Stimulated activated CD4-positive, alpha-beta T cell treated with anti-CD3 and anti-CD28 coated beads, Interleukin-4, amount 100 ng/mL, for 1 hour (primary cell): ENCODE measurements around the gene C4orf51.

Source experiments
- DNase-seq: peaks from one replicate; pipeline ENCODE4 v3.0.0-alpha.2; 2020

The C4orf51 gene

GRCh38 chr4:145716200-145716599, 36.3 kb downstream of the C4orf51 start:
- no peak for DNase-seq

DNA sequence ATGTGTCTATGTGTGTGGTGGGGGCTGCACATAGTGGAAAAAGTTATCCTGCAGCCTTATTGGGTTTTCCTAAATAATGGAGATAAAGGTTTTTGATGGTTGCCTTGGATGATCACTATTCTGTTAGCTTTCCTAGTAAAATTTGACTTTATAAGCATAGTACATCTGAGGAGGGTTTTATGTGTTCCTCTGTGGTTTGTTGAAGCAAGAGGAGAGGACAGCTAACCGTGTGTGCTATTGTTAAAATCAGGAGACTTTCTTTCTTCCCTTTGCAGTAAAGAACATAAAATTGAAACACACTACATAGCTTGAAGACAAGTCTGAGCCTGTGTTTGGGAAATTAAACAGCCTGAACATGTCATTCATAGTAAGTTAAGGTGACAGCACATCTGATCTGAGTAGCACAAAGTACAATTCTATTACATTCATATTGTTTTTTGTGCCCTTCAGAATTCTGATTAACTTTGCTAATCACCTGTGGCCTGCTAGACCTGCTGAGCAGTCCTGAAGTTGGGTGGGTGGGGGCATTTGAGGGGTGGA, 36.8 kb downstream of the C4orf51 start:
- DNase-seq = no peak

DNA sequence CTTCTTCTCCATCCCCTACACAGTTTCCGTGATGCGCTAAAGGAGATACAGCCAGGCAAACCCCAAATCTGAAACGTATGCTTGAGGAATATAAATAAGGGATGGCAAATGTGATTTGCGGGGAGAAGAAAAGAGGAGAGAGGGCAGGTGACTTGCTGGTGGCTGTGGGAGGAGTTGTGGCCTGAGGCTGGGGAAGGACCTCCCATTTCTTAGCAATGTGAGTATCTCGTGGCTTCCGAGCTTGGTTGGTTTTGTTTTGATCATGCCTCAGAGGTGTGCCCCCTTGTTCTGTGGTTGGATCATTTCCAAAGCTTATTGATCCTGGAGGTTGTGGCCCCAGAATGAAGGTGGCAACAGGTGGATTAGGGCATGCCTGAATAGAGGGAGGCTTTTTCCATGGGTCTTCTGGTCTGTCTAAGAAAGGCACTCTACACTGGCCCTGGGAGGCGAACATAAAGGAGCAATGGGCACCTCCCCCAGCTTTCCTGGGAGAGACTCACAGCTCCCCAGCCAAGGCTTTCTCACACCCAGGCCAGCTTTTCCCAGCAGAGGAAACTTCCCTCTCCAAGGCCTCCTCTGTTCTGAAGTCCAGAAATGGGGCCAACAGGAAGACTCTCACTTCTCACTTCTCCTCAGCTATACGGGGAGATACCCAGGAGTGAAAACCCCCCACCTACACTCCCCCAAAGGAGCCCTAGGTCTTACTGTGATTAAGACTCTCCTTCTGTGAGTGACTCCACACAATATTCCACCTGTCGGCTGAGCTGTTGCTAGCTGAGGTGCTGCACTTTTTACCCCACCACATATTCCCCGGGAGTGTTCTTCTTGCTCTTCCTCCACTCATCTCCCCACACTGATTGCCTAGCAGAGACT, 40.0 kb downstream of the C4orf51 start:
- DNase-seq = peak; percentile 20

DNA sequence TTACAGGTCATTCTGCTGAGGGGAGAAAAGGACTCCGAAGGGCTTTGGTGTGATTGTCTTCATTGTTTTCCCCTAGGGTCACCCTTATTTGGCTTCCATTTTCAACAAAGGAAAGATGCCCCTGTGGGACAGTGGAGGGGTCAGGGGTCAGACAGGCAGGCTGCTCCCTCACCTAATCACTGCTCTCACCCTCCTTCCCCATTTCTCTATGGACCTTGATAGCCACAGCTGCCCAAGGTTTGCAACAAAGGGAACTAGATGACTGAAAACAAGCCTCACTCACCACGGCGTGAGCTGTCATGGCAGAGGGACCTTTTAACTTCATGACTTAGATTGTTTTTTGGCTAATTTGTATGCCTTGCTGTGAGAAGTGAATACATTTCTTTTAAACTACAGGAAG, 40.7 kb downstream of the C4orf51 start:
- no peak for DNase-seq

- DNase-seq = no peak
These were observed 42.6 kb downstream of the C4orf51 start for GRCh38 chr4:145722561-145722960.

GRCh38 chr4:145723336-145723735, 43.4 kb downstream of the C4orf51 start:
- DNase-seq = no peak

GRCh38 chr4:145730026-145730425, 50.1 kb downstream of the C4orf51 start:
- no peak for DNase-seq

DNA sequence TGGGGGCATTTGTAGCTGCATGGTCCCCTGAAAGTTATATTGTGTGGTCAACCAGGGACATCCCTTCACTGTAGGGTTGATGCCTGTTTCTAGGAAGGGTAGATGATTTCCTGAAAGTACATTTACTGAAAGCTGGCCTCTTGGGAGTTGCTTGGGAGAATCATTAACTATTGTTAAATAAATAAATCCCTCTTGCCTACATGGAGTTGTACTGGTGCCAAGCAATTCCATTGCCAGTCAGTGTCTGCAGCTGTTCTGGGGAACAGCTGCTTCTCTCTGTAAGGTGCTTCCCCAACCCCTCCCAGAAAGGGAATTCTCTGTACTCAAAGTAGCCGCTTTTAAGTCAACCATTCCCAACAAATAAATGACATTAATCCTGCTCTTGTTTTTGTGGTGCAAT, 51.1 kb downstream of the C4orf51 start:
- DNase-seq = no peak

DNA sequence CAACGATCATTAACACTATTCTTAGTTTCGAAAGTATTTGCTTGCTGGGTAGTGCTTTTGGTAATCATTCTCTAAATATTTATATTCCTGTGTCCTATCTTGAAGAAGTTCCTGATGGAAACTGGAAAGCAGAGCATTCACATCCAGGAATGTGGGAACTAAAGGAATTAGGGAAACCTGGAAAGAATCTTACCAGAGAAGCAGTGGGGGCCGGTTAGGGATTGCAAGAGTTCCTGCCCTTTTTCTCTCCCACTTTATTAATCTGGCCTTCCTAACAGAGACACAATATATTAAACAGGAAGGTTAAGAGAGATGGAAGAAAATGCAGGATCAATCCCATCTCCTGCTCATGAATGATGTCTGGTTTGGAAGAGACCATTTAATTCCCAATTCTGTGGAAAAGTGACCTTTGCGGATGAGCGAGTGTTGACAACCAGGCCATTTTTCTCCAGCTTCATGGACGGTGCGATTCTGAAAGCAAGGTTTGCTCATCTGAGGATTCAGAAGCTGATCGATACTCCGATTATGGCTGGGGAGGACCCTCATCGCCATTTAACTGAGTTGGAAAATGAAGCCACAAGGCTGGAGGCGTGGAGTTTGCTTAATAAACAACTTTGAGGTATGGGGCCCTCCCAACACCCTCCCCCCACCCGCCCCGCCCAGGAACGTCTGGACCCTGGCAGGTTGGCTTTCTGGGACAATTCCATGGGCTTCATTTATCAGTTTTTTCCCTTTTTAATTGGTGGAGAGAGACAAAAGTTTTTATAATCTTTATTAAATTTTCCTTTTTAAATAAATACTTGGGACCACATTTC, 52.3 kb downstream of the C4orf51 start:
- DNase-seq = no peak

DNA sequence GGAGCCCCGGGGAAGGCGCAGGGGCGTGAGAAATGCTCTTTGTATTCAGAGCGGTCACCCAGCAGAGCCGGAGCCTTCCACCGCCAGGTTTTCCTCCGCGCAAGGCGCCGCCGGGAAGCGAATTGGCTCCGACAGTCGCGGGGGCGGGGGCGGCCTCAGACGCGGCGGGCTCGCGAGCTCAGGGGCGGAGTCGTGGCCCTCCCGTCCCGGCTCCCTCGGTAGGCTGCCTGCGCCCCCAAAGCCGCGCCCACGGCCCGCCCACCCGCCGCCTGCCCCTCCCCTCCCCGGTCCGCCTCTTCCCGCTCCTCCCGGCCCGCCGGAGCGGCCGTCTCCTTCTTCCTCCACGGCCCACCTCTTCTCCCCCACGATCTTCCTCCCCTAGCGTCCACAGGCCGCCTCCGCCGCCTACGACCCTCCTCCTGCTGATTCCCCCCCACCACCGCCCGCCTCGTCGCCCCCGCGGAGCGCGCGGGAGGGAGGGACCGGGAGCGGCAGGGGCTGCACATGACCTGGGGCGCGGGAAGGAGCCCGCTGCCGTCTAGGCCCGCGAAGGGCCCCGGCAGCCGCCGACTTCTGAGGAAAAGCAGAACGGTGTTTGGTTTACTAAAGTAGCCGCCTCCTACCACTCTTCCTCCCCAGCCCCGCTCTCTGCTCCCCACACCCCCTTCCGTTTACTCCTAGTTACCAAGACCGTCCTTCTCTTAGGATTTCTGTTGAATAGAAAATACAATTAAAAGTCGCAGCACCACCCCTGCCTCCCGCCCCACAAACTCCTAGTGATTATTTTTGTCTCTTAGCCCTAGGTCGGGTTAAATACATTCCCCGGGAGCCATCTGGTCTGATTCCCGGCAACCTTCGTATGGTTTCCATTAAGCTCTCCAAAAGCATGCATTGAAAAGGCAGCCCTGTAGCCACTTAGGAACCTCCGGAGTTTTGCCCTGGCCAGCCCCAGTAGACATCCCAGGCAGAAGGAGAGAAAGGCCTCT, 53.2 kb downstream of the C4orf51 start:
- peak; percentile 85 for DNase-seq

GRCh38 chr4:145734031-145734430, 54.1 kb downstream of the C4orf51 start:
- DNase-seq = no peak

DNA sequence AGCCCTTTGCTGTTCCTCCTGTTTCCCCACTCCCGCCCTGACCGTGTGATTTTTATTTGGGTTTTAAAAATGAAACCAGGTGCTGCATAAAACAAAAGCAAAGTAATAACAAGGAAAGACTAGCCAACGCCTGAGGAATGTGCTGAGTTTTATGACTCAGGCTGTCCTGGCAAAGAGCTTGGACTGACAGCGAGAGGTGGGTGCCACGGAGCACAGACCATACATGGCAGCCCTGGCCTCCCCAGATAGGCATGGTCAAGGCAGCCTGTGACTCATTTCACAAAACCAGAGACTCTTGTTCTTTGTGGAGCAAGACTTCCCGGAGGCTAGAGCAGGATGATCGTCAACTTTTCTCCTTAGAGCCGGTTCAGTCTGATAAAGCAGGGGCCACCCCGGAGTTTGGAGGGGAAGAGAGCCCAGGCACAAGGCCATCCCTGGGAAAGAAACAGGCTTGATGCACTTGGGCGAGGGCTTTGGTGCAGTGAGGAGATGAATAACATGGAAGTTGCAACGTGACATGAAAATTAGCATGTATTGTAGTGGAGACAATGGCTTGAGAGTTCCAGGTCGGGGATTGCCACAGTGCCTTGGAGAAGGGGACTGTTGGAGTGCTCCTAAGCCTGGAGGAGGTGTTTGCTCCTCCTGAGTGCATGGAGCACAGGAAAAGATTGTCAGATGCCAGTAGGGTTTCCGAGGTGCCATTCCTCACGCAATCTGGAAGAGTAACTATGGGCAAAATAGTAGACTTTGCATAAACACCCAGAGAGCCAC, 54.8 kb downstream of the C4orf51 start:
- DNase-seq = no peak

DNA sequence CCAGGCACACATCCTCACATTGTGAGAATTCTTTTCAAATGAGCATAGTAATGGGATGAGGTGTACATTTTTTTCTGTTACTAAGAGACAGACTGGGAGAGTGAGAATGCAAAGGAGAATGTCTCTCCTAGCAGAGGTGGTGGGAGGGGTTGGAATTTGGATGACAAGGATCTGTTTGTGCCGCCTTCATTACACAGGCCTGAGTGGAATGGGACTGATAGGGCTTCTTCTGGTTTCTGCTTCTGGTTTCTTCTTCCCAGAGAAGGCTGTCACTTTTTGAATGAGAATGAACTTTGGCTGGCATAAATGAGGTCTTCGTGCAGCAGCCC, 55.4 kb downstream of the C4orf51 start:
- DNase-seq = no peak

DNA sequence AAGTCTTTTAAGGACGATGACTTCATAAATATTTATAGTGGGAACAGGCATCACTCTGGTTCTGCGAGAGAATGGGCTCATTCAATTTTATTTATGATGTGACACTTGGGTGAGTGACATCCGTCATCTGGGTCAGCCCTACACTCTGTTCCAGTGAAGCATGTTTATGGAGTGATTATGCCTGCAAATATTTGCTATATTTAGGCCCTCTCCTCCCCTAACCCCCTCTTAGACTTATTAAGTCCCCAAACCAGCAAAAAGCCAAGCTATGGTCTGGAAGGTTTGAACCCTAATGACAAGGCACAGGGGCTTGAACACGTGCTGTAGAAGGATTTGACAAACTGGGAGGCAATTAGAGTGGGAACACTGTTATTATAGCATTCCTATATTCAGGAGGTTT, 55.9 kb downstream of the C4orf51 start:
- DNase-seq = no peak

- DNase-seq = no peak
These were observed 56.4 kb downstream of the C4orf51 start for GRCh38 chr4:145736241-145736831.

- DNase-seq = no peak
These were observed 59.9 kb downstream of the C4orf51 start for GRCh38 chr4:145739845-145740244.

GRCh38 chr4:145740806-145741205, 60.9 kb downstream of the C4orf51 start:
- no peak for DNase-seq

GRCh38 chr4:145743641-145744040, 63.7 kb downstream of the C4orf51 start:
- no peak for DNase-seq

DNA sequence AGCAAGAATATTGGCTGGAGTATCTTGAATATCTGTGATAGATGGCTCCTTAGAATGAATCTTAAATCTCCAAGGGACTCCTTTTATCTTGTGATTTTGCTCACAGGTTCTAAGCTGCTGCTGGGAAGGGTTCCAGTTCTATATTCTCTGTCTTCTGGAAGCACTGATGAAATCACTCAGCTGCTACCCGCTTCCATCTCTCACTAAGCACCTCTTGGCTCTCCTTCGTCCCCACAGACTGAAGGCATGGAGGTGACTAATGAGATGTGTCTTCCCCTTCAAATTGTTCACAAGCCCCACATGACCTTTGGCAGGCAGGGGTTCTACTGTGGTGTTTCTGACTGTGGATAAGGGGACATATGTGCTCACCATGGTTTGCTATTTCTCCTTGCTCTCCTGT, 75.9 kb downstream of the C4orf51 start:
- no peak for DNase-seq

- DNase-seq = no peak
These were observed 76.3 kb downstream of the C4orf51 start for GRCh38 chr4:145756244-145756643.

DNA sequence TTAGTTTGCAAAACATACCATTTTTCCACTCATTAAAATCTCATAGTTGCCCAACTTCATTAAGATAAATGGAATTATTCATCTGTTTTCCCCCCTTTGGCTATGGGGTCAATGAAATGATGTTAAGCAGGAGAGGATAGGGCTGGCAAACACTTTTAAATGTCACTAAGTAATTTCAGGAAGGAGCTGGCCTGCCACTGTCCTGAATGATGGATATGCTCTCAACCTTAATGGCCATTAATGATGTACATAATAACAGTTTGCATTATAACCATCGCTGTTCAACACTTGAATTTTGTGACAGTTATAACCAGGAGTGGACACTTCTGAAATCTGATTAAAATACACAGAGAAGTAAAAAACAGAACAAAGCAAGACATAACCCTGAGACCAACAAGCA, 77.2 kb downstream of the C4orf51 start:
- no peak for DNase-seq

DNA sequence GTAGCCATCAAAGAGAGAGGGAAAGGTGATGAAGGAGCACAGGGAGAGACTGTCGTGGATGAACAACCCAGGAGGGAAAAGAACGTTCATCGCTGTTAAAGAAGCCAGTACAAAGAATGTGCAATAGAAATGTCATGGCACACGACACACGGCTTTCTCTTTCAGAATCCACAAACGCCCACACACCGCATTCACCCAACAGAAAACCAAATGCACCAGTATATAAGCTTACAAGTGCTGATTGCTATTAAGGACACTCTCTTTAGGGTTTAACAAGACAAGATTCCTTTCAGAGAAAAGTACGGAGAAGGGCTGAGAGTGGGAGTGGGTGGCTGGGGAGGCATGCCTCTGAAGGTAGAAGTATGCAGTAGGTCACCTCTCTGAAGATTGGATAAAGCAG, 80.2 kb downstream of the C4orf51 start:
- DNase-seq = peak; percentile 18
